Fibroblast of mammary gland (primary cell): ENCODE measurements around the gene MNAT1.

Experiments
- DNase-seq: peaks from one replicate; pipeline ENCODE4 v3.0.0-alpha.2; 2010; ENCODE audit warnings: low read depth
- H3K4me3 ChIP-seq: 2 replicates; pipeline ENCODE4 v1.5.1; 2011; ENCODE audit warnings: low read depth, mild to moderate bottlenecking, low read length, moderate library complexity; ENCODE audit not compliant: control insufficient read depth
- TF ChIP-seq, protein P1 (sequence below): conservative IDR thresholded peaks from 2 replicates; pipeline ENCODE4 v1.5.1; 2011; ENCODE audit warnings: low read depth, low read length, inconsistent platforms; ENCODE audit not compliant: control insufficient read depth, insufficient read depth

Gene MNAT1

GRCh38 chr14:60736494-60736893 is 1.9 kb downstream of the MNAT1 start:
- peak overlapping the region; percentile 91 for H3K4me3 ChIP-seq
- TF ChIP-seq, protein P1, sequence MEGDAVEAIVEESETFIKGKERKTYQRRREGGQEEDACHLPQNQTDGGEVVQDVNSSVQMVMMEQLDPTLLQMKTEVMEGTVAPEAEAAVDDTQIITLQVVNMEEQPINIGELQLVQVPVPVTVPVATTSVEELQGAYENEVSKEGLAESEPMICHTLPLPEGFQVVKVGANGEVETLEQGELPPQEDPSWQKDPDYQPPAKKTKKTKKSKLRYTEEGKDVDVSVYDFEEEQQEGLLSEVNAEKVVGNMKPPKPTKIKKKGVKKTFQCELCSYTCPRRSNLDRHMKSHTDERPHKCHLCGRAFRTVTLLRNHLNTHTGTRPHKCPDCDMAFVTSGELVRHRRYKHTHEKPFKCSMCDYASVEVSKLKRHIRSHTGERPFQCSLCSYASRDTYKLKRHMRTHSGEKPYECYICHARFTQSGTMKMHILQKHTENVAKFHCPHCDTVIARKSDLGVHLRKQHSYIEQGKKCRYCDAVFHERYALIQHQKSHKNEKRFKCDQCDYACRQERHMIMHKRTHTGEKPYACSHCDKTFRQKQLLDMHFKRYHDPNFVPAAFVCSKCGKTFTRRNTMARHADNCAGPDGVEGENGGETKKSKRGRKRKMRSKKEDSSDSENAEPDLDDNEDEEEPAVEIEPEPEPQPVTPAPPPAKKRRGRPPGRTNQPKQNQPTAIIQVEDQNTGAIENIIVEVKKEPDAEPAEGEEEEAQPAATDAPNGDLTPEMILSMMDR: no peak
- DNase-seq: peak; percentile 78

DNA sequence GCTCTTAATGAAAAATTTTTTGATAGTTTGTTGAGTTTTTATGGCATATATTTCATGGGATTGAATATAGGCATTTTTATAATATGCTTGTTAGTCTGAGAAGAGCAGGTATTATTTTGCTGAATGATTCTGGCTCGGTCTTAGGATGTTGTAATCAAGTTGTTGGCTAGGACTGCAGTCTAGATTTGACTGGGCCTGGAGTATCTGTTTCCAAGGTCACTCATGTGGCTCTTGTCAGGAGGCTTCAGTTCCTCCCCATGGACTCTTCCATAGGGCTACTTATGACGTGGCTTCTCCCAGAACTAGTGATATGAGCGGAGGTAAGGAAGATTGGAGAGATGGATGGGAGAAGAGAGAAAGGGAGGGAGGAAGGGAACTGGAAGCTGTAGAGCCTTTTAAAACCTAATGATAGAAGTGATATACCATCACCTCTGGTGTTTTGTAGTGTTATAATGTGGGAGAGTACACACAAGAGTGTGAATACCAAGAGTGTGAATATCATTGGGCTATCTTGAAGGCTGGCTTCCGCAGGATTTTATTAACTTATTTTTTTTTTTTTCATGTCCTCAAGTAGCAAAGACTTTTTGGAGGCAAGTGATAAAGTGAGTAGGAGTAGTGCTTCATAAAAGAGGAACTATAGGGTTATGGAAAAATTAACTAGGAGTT is 4.4 kb downstream of the MNAT1 start:
- peak; percentile 20 for DNase-seq
- H3K4me3 ChIP-seq: no peak overlapping the region
- TF ChIP-seq, protein P1: no peak

DNA sequence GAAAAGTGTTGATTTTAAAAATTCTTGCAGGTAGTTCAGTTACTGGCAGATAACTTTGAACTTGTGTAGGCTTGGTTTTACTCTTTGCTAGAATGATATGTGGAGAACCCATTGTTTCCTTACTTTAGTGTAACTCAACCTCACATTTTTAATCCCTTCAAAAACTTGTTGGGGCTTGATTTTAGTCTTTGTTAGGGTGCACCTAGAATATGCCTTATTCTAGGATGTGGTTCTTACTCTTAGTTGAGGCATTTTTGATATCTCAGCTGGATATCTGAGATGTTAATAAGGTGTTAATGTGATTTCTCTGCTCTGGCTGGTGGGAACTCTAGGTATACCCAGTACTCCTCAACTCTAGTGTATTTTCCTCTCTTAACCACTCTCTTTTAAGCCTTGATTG is 10.0 kb downstream of the MNAT1 start:
- TF ChIP-seq, protein P1: no peak
- DNase-seq: no peak

GRCh38 chr14:60753264-60754119 is 18.9 kb downstream of the MNAT1 start:
- TF ChIP-seq, protein P1: no peak
- peak; percentile 43 for DNase-seq
- H3K4me3 ChIP-seq: no peak overlapping the region

More for the DNA sequence above, 10.0 kb downstream of the MNAT1 start:
- H3K4me3 ChIP-seq: no peak overlapping the region

- TF ChIP-seq, protein P1: no peak
- DNase-seq: peak; percentile 59
- H3K4me3 ChIP-seq: no peak overlapping the region
Measured at GRCh38 chr14:60756847-60757246, 22.3 kb downstream of the MNAT1 start.

- no peak overlapping the region for H3K4me3 ChIP-seq
- peak; percentile 92 for DNase-seq
- TF ChIP-seq, protein P1: no peak
Measured at GRCh38 chr14:60757567-60758002, 23.0 kb downstream of the MNAT1 start.
